GM19240 (cell line): ENCODE results near the gene EPAS1.
"Not testable (repeated sequence)": the region's sequence is repeated elsewhere in the genome, so short reads cannot be mapped to it uniquely, and the experiment has no call there.

Experiments used
- DNase-seq: peaks from one replicate; pipeline ENCODE4 v3.0.0; 2011; ENCODE audit warnings: low spot score; ENCODE audit not compliant: insufficient read length

EPAS1 gene

GRCh38 chr2:46381871-46382270, 84.7 kb downstream of the EPAS1 start:
- no peak for DNase-seq

- DNase-seq: no peak
Measured at GRCh38 chr2:46382331-46383112, 85.3 kb downstream of the EPAS1 start.

GRCh38 chr2:46383113-46383395, 85.8 kb downstream of the EPAS1 start:
- DNase-seq: no peak

GRCh38 chr2:46383784-46384456, 86.7 kb downstream of the EPAS1 start:
- no peak for DNase-seq

GRCh38 chr2:46384457-46384815, 87.2 kb downstream of the EPAS1 start:
- no peak for DNase-seq

GRCh38 chr2:46385786-46386577, 88.8 kb downstream of the EPAS1 start:
- no peak for DNase-seq

GRCh38 chr2:46386763-46387162, 89.6 kb downstream of the EPAS1 start:
- no peak for DNase-seq

- no peak for DNase-seq
Measured at GRCh38 chr2:46387292-46387691, 90.1 kb downstream of the EPAS1 start.

GRCh38 chr2:46387886-46388515, 90.8 kb downstream of the EPAS1 start:
- no peak for DNase-seq

GRCh38 chr2:46388881-46389280, 91.7 kb downstream of the EPAS1 start:
- no peak for DNase-seq

- no peak for DNase-seq
Measured at GRCh38 chr2:46389417-46389916, 92.3 kb downstream of the EPAS1 start.

- DNase-seq: no peak
Measured at GRCh38 chr2:46390036-46390435, 92.8 kb downstream of the EPAS1 start.

GRCh38 chr2:46390901-46391395, 93.7 kb downstream of the EPAS1 start:
- DNase-seq: no peak

GRCh38 chr2:46392561-46393346, 95.5 kb downstream of the EPAS1 start:
- DNase-seq: no peak

- no peak for DNase-seq
Measured at GRCh38 chr2:46393347-46393820, 96.2 kb downstream of the EPAS1 start.

GRCh38 chr2:46393865-46394264, 96.7 kb downstream of the EPAS1 start:
- no peak for DNase-seq

GRCh38 chr2:46394649-46395510, 97.7 kb downstream of the EPAS1 start:
- DNase-seq: no peak

GRCh38 chr2:46395730-46396129, 98.5 kb downstream of the EPAS1 start:
- DNase-seq: not testable (repeated sequence)

- no peak for DNase-seq
Measured at GRCh38 chr2:46400016-46400415, 102.8 kb downstream of the EPAS1 start.

GRCh38 chr2:46402874-46403273, 105.7 kb downstream of the EPAS1 start:
- no peak for DNase-seq
